ENCODE data around the gene SHLD3.
A peak's percentile ranks its signal among the peaks of the same experiment; 100 is the strongest.
"Not testable (repeated sequence)": the region's sequence is repeated elsewhere in the genome, so short reads cannot be mapped to it uniquely, and the experiment has no call there.

The SHLD3 gene

GRCh38 chr5:65624571-65625555, at the start of gene SHLD3, which contains the start of gene TRAPPC13:
Gene SHLD3, plus strand, starts transcription at chr5:65625027. Its CDS starts 4,561 bp downstream, at chr5:65629588.
Gene TRAPPC13, plus strand, starts transcription at chr5:65625027. Its CDS starts 34 bp downstream, at chr5:65625061.
- peak; percentile 71 for DNase-seq

- no peak for DNase-seq
Measured at GRCh38 chr5:65577141-65577540, 47.7 kb upstream of the SHLD3 start.

- no peak for DNase-seq
Measured at GRCh38 chr5:65588694-65589093, 36.1 kb upstream of the SHLD3 start.

DNA sequence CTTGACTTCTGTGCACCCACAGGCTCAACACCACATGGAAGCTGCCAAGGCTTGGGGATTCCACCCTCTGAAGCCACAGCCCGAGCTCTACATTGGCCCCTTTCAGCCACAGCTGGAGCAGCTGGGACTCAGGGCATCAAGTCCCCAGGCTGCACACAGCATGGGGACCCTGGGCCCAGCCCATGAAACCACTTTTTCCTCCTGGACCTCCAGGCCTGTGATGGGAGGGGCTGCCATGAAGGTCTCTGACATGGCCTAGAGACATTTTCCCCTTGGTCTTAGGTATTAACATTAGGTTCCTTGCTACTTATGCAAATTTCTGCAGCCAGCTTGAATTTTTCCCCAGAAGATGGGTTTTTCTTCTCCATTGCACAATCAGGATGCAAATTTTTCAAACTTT, 23.1 kb upstream of the SHLD3 start:
- not testable (repeated sequence) for DNase-seq

DNA sequence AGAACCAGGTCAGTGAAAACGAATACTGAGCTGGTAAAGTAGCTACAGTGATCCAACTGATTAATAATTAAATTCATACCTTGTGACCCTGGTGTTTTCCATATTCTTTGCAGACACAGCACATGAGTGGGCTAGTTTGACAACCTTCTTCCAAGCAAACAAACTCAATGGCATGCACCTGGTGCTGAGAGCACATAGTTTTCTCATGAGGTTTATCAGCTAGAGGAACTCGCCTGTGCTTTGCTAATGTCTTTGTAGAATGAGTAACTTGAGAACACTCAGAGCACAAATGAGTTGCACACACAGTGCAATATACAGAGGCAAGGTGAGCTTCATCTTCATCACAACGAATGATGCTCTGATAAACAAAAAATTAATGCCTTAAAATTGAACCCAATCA, 13.3 kb upstream of the SHLD3 start:
- DNase-seq: no peak

- DNase-seq: no peak
Measured at GRCh38 chr5:65612298-65612907, 12.4 kb upstream of the SHLD3 start.

DNA sequence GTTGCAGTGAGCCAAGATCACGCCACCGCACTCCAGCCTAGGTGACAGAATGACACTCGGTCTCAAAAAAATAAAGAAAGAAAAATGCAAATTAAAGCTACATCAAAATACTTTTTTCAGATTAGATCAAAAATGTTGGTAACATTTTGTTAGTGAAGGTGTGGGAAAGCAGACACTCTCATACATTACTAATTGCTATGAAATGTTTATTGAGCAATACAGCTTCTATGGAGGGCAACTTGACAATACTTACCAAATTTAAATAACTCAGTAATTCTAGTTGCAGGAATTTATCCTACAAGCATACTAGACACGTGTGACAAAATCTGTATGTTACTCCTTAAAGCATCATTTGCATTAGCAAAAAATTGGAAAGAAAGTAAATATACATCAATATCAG, 4.8 kb upstream of the SHLD3 start:
- no peak for DNase-seq

DNA sequence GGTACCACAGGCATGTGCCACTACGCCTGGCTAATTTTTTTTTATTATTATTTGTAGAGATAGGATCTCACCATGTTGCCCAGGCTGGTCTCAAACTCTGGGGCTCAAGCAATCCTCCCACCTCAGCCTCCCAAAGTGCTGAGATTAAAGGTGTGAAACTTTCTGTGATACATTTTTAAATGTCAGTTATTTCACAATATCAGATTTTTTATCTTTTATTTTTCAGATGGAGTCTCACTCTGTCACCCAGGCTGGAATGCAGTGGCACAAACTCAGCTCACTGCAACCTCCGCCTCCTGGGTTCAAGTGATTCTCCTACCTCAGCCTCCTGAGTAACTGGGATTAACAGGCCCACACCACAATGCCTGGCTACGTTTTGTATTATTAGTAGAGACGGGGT, 2.9 kb upstream of the SHLD3 start:
- not testable (repeated sequence) for DNase-seq

- DNase-seq: no peak
Measured at GRCh38 chr5:65623482-65623881, 1.3 kb upstream of the SHLD3 start.

DNA sequence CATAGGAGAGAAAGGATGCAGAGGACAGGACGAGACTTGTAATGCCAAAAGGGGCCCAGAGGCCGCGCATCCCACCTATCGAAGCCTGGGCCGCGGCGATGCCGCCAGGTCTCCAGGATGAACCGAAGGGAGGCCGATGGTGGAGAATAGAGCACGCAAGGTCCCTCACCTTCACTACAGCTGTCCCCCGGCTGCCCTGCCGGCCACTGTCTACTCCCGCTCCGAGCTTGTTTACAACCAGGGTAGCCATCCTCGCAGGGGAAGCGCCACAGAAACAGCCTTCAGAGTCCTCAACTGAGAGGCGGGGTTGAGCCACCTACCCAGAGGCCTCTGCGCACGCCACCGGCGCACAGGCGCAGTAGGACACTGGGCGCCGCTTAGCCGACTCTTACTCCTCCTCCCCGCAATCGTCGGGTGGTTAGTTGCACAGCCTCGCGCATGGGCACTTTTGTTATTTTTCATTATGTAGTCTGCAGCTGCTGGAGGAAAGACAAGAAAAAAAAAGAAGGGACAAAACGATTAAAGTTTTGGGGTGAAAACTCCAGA, 729 bp upstream of the SHLD3 start, which contains the start of gene TRIM23:
TSS of gene TRIM23 (minus strand) at position 309 of the 546 bp plus-strand sequence. CDS start at position 250, 59 bp downstream.
- peak; percentile 85 for DNase-seq

DNA sequence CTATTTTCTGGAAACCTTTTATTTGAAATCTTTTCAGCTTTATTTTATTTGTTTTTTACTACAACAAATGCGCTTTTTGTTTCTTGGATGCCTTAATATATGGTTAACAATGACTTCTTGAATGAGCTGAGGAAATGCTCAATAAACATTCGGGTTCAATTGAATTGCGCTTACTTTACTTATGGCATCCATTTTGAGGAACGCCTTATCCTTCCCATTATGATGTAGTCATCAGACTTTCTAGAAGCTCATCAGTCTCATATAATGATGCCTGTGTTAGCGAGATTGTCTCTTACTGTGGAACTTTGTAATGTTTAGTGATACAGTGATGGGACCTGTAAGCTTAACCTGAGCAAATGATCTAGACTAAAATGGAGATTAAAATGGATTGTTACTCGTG, 916 bp downstream of the SHLD3 start:
- no peak for DNase-seq

GRCh38 chr5:65630981-65631380, 6.2 kb downstream of the SHLD3 start:
- DNase-seq: no peak

DNA sequence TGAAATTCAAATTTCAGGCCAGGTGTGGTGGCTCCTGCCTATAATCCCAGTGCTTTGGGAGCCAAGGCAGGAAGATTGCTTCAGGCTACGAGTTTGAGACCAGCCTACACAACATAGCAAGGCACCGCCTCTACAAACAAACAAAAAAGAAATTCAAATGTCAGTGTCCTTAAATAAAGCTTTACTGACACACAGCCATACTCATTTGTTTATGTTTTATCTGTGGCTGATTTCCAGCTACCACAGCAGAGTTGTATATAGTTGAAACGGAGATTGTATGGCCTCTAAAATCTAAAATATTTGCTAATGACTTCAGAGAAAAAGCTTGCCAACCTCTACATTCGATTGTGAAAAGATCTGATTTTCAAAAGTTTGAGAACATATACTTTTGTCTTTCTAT, 15.4 kb downstream of the SHLD3 start:
- no peak for DNase-seq

DNA sequence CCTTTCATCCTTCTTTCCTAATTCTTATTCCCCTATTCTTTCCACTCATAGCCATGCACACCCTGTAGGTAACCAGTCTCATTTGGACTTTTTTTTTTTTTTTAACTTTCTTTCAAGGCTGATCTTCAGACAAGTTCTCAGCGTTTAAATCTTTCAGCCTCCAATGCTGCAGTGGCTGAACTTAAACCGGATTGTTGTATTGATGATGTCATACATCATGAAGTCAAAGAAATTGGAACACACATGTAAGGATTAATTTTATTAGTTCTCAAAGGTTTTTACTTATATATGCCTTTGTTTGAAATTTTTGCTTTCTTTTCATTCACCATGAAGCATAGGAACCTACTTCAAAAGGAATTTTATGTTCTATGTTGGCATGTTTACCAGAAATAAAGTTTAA, 22.1 kb downstream of the SHLD3 start:
- no peak for DNase-seq

GRCh38 chr5:65647941-65648340, 23.1 kb downstream of the SHLD3 start:
- no peak for DNase-seq

GRCh38 chr5:65651144-65651543, 26.3 kb downstream of the SHLD3 start:
- DNase-seq: no peak

DNA sequence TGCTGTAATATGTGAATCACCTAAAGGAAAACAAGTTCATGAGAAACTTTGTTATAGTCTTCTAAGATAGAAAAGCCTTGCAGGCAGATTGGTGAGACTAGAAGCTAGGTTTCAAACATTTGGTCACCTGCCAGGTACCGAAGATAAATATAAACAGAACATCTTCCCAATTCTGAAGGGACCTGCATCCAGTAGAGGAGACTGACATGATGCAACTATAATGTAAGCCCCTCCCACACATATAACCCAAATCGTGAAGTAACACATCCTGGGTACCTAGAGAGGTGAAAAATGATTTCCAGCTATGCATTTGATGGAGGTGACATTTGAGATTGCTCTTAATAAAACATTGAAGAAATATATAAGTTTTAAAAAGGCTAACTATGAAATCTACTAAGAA, 29.9 kb downstream of the SHLD3 start:
- no peak for DNase-seq

- no peak for DNase-seq
Measured at GRCh38 chr5:65663804-65664521, 39.1 kb downstream of the SHLD3 start.

DNA sequence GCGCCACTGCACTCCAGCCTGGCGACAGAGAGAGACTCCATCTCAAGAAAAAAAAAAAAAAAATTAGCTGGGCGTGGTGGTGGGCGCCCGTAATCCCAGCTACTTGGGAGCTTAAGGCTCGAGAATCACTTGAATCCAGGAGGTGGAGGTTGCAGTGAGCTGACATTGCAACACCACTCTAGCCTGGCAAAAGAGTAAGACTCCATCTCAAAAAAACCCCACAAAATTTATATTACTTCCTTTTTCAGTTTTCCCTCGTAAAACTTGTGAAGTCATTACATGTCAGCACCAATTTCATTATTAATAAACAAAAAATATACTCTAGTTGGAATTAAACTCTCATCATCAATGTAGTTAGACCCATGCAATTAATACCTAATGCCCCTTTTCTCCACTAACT, 43.9 kb downstream of the SHLD3 start:
- no peak for DNase-seq

- DNase-seq: no peak
Measured at GRCh38 chr5:65672796-65673195, 48.0 kb downstream of the SHLD3 start.

- DNase-seq: no peak
Measured at GRCh38 chr5:65674749-65675148, 49.9 kb downstream of the SHLD3 start.

- not testable (repeated sequence) for DNase-seq
Measured at GRCh38 chr5:65676056-65676455, 51.2 kb downstream of the SHLD3 start.
